Measurements from ENCODE around the gene GDPGP1.

Gene GDPGP1

DNA sequence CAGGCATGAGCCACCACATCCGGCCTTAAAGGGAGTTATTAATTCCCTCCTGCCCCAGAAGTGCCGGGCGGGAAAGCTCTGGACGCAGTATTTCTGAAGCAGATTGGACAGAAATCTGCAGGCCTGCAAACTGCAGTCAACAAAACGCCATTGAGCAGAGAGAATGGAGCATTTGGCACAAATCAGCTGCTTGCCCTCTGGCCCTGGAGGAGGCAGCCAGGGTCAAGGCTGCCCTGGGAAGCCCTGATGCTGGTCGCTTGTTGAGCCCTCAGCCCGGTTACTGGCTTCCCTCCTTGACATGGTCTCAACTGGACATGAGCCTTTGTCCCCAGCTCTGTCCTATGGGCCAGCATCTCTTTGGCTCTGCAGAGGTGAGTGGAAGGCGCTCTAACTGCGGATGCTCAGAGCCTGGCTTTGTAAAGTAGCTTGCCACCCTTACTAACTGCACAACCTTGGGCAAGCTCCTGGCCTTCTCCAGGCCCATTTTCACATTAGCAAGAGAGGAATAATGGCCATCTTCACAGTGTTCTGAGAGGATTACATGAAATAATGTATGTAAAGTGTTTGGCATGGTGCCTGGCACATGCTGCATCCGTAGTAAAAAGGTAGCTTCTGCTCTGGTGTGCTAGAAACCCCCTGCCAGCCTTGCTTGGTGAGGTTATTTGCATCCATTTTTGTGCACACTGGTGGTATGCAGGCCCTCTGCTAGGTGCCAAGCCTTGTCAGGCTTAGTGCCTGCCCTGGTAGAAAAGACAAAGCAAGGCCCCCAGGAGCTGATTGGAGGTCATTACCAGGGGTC, 28.8 kb upstream of the GDPGP1 start:
- DNase-seq = no peak

DNA sequence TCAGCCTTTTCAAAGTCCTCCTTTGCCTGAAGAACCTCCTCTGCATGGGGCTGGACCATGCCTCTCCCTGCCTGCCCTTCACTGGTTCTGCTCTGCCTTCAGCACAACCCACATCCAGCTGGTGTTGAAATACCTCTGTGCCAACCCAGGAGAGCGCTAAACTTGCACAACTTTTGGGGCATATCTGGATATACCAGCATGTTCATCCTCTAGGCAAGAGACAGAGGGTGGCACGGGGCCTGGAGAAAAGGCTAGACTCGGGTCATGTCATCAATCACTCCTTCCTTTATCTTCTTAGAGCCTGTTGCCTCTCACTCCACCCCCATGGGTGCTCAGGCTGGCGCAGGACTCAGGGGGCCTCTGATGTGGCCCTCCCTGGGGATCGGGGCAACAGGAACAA, 28.1 kb upstream of the GDPGP1 start:
- no peak for DNase-seq

DNA sequence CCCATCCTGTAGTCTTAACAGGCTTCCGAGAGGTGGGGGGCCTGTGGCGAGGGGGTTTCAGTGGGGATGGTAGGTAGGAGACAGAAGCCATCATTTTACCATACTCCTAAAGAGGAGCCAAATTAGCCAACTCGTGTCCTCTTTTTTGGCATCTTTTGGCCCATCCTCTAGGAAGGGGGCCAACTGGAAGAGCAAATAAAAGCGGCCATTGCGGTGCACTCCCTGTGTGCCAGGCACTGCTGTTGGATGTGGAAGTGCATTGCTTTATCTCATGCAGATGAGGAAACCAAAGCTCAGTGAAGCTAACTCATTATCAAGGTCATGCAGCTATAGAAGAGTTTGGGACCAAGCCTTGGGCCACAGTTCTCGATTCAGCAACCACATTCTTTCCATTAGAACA, 26.8 kb upstream of the GDPGP1 start:
- no peak for DNase-seq

DNA sequence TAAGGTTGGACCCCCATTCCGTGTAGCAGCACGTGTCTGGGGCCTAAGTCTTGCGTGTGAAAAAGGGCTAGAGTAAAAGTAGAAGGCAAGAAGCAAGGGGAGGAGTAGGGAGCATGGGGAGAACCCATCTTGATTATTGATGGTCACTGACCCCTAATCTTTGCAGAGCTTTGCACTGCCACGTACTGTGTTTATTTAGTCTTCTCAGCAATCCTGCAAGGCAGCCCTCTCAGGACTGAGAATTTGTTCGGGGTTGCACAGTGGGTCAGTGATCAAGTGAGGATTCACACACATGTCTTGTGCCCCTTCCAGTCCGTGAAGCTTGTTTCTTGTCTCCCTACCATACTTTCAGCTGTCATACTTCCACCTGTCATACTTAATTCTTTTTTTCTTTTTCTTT, 25.7 kb upstream of the GDPGP1 start:
- DNase-seq = no peak

DNA sequence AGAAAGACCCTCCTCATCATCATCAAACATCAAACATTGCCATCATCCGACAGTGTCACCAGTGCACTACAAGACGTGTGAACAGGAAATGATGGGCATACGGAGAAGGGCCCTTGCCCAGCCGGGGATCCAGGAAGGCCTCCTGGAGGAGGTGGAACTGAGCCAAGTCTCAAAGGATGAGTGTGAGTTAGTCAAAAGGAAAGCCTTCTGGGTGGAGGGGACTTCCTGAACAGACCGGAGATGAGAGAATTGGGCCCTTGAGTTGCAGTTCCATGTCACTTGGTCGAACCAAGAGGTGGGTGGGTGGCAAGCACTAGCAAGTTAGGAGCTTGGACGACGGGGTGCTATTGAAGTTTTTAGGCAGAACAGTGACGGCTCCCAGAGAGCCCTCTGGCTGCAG, 24.4 kb upstream of the GDPGP1 start:
- no peak for DNase-seq

DNA sequence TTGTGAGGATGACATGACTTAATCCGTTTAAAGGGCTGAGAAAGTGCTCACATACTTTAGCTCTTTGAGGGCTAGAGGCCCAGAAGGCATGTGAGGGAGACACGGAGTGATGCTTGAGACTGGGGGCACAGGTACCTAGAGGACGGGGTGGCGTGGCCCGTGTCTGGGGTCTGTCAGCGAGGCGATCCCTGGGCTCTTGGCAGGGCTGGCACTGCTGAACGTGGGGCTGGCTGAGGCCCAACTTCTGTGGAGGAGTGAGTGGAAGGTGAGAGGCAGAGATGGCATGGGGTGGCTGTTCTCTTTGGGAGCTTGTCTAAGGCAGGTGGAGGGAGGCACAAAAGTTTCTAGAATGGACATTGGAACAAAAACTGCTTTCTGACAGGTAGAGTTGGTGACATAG, 23.4 kb upstream of the GDPGP1 start:
- DNase-seq = no peak

DNA sequence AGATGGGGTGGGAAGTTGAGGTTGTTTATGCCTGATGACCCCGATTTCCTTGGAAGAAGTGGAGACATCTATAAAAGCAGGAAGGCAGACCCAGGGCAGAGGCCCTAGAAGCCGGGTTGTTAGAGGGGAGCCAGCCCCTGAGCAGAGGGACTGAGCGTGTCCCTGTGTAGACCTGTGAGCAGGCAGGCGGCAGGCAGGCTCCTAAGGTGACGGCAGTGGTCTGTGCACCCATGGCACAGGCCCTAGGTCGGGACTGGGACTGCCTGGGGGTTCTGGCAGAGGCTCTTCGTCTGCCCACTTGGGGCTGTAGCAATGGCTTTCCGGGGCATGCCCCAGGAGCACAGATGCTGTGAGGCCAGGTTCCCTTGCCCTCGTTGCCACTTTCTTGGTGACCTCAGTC, 23.0 kb upstream of the GDPGP1 start:
- no peak for DNase-seq

DNA sequence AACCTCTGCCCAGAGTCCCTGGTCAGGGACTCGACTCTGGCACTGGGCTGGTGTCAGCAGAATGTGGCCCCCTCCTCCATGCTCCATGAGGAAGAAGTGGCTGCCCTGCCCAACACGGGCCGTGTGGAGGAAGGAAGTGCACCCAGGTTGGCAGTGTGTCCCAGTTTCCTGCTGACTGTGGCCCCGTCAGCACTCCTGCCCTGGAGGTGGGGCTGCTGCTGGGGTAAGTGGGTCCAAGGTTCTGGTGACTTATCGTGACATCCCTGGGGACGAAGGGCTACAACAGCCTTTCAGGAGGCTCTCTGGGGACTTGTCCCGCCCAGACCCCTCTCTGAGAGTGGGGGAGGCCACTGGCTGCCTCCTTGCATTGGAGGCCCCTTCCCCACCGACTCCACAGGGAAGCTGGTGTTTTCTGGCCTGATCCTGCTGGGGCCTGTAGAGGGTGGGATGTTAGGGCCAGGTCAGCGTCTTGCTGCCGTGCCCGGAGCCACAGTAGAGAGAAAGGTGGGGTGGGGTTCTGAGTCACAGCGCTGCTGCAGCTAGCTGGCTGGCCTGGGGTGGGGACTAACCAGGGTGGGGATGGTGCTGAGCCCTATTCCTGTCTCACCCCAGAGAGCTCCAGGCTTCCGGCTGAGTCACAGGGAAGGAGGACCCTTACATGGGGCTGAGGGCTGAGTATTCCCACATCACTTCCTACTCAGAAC, 22.4 kb upstream of the GDPGP1 start:
- DNase-seq = no peak

DNA sequence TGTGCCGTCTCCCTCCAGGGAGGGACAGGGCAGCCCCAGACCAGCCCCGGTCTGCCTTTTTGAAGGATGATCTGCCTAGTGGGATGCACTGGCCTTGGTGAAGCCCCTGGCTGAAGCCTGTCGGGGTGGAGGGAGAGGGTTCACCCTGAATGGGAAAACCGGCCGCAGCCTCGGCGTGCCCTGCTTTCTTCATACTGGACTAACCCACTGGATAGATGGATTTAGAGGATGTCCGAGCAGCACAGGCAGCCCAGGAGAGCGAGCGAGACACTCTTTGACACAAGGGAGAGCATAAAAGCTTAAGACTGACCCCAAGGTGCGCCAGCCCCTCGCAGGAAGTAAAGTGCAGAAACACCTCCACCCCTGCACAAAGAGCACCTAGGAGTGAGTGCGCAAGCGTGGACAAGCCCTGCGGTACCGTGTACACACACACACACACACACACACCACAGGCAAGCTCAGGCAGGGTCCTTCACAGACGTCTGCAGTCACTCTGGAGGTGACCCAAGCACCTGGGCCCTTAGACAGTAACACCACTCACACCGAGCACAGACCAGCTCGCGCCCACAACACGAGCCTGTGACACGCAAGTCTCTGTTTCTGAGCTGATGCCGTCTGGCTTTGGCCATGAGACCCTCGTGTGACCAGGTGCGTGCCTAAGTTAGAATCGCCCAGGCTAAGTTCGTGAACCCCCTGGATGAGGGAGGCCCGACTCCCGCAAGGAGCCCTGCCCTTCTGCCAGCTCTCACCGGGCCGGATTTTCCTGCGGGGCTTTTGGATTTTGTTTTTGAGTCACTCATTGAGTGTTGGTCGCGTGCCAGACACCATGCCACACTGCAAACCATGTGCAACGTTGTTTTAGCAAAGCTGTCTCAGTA, 21.5 kb upstream of the GDPGP1 start:
- no peak for DNase-seq

DNA sequence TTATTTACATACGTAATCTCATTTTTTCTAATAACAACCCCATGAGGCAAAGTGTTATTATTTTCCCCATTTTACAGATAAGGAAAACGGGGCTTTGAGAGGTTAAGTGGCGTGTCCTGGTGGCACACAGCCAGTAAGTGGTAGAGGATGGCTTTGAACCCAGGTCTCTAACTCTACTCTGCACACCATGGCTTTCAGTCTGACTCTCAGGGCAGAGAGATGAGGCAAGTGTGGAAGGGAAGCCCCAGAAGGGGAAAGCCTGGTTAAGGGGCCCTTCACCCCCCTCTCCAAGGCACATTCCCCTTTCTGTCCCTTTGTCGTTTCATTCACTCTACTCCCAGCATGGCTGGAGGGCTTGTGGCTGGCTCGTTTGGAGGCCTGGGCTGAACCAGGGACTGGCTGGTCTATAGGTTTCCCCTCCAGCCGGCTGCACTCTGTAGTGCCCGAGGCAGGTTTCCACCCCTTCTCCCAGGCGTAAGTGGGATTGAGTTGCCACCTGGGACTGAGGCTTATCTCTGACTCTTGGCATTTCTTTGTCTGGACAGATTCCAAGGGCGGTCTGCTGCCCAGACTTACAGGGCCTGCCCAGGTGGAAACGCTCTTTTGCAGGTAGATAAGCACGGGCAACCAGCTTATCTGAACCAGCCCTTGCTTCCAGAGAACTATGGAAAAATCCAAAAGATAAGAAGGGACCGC, 20.7 kb upstream of the GDPGP1 start:
- DNase-seq = no peak

DNA sequence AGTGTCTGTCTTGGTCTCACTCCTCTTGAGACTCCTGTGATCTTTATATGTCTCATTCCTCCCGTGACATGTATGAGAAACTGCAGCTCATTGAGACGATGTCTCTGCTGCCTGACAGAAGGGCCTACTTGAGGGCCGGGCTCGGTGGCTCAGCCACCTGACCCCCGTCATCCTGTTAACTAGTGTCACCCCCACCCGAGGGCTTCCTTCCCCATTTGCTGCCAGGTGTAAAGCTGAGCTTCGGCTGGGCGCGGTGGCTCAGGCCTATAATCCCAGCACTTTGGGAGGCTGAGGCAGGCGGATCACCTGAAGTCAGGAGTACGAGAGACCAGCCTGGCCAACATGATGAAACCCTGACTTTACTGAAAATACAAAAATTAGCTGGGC, 20.2 kb upstream of the GDPGP1 start:
- DNase-seq = no peak

DNA sequence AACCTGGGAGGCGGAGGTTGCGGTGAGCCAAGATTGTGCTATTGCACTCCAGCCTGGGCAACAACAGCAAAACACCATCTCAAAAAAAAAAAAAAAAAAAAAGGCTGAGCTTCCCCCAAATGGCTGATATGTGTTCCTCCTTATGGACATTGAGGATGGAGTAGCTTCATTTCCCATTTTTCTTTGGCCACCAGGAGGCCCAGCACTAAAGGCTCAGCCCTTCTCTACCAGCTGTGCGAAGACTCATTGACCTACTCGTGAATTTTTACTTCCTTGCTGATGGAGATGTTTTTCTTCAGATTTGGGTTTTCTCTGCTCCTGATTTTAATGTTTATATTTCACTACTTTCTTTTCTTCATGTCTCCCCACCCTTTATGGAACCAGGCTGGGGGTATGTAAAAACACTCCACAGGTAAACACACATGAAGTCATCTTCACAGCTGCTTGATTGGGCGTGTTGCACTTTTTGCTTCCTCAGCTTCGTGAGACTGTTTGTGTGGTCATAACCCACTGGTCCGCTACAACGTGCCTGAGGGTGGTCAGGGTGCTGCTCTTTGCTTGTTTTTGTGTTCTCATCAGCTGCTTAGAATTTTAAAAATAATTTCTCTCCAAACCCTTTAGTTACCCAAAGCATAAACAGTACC, 19.3 kb upstream of the GDPGP1 start:
- no peak for DNase-seq

DNA sequence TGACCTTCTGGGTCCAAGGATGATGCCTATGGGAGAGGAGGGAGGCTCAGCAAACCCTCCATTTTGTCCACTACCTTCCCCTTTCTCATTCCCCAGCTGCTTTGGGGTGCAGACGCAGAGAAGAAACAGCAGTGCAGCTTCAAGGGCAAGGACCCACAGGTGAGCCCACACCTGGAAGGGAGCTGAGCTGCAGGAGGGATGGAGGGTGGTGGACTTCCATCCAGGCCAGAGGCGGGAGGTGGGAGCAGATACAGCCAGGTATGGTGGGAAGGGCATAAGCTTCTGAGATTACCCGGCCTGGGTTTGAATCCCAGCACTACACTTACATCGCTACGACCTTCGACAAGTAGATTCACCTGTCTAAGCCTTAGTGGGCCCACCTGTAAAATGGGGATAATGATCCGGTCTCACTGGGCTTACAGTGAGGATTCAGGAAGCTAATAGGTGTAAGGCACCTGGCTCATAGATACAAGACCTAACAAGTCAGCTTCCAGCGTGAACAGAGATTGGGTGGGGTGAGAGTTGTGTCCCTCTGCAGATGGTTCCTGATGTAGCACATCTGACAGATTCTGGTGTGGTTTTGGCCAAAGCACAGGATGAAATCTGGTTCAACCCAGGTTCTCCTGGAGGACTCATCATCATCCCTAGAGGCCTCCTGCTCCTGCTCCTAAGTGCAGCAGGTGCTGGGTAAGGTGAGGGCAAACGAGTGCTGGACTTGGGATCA, 16.2 kb upstream of the GDPGP1 start:
- no peak for DNase-seq

DNA sequence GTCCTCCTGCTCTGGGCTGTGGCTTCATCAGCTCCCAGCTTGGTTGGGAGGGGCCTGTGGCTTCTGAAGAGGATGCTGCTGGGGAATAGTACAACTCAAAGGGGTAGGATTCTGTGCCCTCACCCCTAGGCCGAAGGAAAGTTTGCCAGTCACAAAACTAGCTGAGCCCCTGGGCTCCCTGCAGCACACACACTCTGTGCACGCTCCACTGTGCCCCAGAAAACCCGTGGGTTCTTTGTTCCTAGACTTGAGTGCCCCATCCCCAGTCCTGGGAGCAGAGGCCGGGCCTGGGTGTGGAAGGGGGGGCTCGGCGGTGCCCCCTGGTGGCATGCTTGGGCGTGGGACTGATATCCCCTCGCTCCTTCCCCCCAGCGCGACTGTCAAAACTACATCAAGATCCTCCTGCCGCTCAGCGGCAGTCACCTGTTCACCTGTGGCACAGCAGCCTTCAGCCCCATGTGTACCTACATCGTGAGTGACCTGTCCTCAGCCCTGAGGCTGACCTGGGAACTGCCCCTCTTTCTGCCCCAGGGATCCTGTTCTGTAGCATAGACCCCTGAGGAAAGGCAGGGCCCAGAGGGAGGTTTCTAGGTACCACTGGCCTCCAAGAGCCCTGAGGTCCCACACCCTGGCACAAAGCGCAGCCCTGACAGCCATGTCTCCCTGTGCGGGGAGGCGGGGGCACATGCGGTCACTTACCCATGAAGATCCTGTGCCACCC, 14.4 kb upstream of the GDPGP1 start:
- no peak for DNase-seq

DNA sequence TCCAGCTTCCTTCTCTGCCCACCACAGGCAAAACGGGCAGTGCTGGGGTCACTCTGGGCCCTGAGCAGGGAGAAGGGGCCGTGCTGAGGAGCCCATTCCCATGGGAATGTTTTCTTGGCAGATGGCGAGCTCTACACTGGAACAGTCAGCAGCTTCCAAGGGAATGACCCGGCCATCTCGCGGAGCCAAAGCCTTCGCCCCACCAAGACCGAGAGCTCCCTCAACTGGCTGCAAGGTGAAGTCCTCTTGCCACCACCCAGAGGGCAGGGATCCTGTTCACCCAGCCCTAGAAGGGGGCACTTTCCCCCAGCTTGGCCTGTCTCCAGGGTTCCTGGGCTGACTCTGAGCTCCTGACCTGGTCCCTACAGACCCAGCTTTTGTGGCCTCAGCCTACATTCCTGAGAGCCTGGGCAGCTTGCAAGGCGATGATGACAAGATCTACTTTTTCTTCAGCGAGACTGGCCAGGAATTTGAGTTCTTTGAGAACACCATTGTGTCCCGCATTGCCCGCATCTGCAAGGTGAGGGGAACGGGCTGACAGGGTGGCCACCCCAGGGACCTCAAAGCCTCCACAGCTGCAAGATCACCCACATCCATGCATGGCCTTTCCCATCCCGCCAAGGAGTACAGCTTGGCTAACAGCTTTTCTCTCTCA, 12.6 kb upstream of the GDPGP1 start:
- no peak for DNase-seq

DNA sequence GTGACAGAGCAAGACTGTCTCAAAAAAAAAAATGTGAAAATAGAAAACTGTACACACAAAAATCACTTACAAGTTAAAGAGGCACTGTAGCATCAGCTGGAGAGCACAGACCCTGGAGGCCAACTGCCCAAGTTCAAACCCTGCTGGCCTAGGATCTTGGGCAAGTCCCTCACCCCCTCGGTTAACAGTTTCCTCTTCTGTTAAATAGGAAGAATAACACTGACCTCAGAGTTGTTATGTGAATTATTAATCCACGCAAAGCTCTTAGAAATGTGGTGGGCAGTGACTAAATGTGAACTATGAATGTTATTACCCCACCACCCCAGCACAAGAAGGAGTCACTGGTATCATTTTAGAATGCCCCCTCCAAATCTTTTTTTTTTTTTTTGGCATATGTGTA, 11.5 kb upstream of the GDPGP1 start:
- DNase-seq = no peak

DNA sequence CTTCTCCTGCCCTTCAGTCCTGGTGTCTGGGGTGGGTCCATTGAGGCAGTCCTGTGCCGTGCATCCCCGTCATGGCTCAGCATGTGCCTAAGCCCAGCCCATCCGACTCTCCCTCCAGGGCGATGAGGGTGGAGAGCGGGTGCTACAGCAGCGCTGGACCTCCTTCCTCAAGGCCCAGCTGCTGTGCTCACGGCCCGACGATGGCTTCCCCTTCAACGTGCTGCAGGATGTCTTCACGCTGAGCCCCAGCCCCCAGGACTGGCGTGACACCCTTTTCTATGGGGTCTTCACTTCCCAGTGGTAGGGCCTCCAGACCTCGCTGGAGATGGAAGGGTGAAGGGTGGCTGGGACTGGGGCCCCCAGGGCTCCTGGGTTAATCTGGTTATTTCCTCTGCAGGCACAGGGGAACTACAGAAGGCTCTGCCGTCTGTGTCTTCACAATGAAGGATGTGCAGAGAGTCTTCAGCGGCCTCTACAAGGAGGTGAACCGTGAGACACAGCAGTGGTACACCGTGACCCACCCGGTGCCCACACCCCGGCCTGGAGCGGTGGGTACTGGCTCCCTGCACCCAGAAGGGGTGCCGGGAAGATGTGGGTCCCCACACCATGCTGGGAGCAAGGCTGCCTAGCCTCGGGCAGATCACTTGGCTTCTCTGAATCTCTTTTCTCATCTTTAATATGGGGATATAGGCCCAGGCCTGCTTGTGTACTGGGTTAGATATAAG, 10.4 kb upstream of the GDPGP1 start:
- DNase-seq = no peak

DNA sequence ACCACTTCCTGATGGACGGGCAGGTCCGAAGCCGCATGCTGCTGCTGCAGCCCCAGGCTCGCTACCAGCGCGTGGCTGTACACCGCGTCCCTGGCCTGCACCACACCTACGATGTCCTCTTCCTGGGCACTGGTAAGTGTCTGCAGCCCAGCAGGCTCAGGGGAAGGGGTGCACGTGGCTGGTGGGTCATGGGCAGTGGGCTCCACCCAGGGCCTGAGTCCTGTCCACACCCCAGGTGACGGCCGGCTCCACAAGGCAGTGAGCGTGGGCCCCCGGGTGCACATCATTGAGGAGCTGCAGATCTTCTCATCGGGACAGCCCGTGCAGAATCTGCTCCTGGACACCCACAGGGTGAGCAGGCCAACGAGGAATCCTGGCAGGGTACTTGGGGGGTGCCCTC, 9.0 kb upstream of the GDPGP1 start:
- DNase-seq = no peak

DNA sequence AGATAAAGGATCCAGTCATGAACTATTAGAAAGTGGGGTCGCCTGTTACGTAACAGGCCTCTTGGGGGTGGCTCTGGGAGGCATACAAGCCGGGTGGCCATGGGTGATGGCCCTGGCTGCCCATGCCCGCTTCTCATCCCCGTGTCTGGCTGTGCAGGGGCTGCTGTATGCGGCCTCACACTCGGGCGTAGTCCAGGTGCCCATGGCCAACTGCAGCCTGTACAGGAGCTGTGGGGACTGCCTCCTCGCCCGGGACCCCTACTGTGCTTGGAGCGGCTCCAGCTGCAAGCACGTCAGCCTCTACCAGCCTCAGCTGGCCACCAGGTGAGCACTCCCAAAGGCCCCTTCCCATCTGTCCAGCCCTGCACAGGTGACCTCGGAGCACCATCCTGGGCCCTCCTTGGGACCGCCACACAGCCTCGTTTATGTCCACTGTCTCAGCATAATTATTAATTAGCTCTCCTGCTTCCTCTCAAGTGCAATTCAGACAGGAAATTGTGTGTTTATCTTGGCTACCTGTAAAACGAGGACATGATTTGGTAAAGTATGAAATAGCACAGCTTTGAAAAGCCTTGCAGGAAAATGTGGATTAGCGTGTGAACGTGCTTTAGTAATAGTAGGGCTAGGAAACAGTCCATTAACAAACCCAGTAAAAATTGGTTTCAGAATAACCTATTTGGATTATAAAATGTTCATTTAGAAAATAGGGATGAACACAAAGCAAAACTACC, 8.3 kb upstream of the GDPGP1 start:
- no peak for DNase-seq
